Measurements from ENCODE around the gene CCZ1B.
"Not testable (repeated sequence)": the region's sequence is repeated elsewhere in the genome, so short reads cannot be mapped to it uniquely, and the experiment has no call there.

The CCZ1B gene

DNA sequence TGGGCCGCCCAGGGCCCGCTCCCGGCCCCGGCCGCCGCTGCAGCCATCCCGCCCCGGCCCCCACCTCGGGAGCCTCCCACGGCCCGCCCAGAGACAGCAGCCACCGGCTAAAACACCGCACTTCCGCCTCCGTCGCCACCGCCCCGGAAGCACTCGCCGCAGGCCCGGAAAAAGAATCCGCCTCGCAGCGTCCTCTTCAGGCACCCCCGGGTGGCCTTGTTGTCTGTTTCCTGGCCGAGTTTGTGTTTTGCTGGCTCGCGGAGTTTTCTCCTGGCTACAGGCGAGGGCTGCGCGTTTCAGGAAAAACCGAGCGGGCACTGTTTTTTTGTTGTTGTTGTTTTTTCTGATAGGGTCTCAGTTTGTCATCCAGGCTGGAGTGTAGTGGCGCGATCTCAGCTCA, at the start of gene CCZ1B:
Gene CCZ1B, minus strand, starts transcription at position 125 of the 400 bp plus-strand sequence. Its CDS starts 78 bp downstream, at position 47.
- peak; percentile 78 for DNase-seq (ENCODE audit: low spot score)

DNA sequence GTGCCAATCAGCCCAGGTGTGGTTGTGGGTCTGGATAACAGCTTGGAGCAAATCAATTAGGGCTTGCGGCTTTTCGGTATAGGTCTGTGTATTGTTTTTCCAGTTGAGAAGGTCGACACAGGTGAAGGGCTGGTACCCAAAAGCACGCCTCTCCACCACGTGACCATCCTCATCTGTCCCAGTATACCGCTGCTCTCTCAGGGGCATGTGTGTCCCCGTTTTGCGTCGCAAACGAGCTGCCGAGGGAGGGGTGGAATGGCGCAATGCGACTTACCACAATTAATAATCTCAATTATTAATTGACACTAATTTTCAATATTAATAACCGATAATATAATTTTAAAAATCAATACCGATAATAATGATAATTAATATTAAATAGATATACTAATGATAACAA, 48.9 kb upstream of the CCZ1B start:
- not testable (repeated sequence) for DNase-seq (ENCODE audit: low spot score)

DNA sequence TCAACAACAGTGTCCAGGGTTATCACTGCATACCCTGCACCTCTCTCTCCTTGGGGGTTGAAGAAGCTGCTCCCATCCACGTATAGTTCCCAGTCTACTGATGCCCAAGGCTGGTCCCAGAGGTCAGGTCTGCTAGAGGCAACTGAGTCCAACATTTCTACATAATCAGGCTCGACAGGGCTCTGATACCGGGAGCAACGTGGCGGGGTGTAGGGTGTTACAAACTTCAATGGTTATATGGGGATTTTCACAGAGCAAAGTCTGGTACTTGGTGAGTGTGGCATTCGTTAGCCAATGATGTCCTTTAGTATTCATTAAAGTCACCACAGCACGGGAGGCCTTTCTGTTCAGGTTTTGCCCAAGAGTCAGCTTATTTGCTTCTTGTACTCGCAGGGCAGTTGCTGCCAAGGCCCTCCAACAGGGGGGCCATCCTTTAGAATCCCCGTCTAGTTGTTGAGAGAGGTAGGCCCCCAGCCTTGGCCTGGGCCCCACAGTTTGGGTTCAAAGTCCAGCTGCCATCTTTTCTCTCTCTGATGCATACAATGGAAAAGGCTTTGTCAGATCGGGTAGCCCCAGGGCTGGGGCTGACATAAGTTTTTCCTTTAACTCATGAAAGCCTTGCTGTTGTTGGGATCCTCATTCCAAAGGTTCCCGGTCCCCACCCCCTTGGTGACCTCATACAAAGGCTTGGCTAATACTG, 46.3 kb upstream of the CCZ1B start:
- not testable (repeated sequence) for DNase-seq (ENCODE audit: low spot score)

GRCh38 chr7:6871421-6872144, 45.5 kb upstream of the CCZ1B start:
- peak; percentile 22 for DNase-seq (ENCODE audit: low spot score)

DNA sequence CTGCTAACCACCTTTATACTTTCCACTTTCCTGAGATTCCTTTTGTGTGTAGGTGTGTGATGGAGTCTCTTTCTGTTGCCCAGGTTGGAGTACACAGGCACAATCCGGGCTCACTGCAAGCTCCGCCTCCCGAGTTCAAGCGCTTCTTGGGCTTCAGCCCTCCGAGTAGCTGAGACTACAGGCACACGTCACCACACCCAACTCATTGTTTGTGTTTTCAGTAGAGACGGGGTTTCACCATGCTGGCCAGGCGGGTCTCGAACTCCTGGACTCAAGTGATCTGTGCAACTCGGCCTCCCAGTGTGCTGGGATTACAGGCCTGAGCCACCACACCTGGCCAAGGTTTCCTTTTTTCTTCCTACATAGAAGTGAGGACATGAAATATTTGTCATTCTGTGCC, 38.7 kb upstream of the CCZ1B start:
- not testable (repeated sequence) for DNase-seq (ENCODE audit: low spot score)

GRCh38 chr7:6864188-6864587, 38.1 kb upstream of the CCZ1B start:
- DNase-seq (ENCODE audit: low spot score) = not testable (repeated sequence)

DNA sequence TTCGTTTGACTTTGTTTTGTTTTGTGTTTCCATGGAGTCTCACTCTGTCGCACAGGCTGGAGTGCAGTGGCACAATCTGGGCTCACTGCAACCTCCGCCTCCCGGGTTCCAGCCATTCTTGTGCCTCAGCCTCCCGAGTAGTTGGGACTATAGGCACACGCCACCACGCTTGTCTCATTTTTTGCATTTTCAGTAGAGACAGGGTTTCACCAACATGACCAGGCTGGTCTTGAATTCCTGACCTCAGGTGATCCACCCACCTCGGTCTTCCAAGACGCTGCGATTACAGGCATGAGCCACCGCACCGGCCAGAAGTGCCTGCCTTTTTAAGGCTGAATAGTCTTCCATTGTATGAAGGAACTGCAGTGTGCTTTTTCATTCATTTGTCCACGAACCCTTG, 36.8 kb upstream of the CCZ1B start:
- DNase-seq (ENCODE audit: low spot score) = not testable (repeated sequence)

DNA sequence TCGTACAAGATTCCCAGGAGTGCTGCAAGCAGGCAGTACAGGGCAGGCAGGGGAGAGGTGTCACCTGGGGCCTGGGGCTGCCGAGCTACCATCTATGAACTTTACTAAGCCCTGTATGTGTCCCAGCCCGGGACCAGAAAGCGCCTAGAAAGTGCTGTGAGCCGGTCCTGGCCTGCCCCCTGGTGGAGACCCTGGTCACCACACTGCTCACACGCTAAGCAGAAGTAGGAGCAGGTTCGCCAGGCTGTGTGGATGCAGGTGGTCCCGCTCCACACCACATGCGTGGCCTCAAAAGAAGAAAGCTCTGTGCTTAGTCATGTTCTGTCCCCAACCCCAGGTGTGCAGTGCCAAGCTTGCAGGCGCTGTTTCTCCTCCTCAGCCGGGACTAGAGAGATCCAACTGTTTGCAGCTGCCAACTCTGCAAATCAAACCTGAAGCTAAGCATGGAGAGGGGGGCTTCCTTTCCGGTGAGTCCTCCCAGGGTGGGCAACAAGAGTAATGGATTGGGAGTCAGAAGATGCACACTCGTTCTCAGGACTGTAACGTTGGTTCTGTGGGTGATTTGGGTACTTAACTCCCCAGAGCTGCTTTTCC, 31.7 kb upstream of the CCZ1B start:
- DNase-seq (ENCODE audit: low spot score) = peak; percentile 45

DNA sequence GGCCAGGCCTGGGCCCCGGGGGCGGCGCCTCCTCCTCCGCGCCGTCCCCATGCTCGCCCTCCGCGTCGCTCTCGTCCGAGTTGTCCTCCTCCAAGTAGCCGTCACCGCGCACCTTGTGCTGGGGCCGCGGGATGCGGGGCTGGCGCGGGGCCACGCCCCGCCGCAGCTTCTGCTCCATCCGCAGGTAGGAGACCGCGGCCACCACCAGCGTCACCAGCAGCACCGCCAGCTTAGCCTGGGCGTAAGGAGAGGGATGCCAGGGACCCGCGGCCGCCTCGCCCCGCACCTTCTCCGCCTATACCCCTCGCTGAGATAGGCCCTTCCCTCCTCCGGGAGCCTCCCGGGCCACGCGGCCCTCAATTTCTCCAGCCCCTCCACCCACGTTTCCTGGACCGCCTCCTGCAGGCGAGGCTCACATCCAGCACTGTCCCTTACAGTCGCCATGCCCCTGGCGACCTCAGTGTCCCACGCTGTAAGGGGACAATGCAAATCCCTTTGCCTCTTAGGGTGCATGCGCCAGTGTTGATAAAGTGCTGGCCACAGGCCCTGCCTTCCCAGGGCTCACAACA, 29.6 kb upstream of the CCZ1B start:
- DNase-seq (ENCODE audit: low spot score) = not testable (repeated sequence)

DNA sequence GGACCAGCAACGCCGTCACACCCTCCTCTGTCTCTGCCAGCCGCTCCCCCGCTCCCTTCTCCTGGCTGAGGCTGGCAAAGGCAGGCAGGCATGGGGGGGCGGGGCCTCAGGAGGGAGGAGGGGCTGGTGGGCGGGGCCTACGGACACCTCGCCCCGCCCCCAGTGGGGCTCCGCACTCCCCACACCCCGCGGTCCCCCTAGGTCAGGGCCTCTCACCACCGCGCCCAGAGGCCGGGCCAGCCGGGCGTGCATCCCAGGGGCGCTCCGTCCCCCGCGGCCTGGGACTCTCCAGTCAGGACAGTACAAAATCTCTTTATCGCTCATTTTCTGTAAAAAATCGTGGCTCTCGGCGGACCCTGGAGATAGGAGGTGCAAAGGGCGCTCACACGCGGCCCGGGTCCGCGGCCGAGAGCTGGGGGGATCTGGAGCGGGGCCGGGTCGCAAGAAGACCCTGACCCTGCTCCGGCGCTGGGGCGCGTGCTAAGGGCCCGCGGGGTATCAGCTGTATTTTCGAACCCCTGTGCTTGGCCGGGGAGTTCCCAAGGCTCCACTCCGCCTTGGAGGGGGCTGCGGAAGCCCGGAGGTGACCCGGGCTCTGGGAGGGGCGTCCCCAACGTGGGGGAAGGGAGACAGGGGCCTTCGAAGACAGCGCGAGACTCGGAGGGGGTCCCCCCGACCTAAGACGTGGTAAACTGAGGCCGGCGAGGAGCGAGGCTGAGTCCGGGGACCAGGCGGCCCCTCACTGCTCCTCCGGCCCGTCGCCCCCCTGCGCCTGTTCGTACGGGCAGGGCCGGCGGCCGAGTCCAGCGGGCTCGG, 28.9 kb upstream of the CCZ1B start:
- DNase-seq (ENCODE audit: low spot score) = not testable (repeated sequence)

DNA sequence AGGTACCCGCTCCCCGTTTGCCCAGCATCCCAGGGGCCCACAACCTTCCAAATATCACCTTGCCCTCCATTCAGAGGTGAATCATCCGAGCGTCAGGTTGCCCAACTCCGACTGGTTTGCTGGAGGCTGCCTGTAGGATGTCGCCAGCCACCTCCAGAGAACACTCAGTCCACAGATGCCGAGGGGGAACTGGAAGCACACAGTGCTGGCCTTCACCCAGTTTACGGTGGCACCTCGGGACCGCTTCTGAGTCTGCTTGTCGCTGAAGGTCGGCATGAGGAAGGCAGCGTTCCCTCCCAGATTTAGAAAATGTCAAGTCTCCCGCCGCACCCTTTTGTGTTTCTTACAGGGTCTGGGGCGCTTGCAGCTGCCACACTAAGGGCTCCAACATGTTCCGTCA, 27.6 kb upstream of the CCZ1B start:
- DNase-seq (ENCODE audit: low spot score) = not testable (repeated sequence)

- DNase-seq (ENCODE audit: low spot score) = not testable (repeated sequence)
These were observed 23.1 kb upstream of the CCZ1B start for GRCh38 chr7:6849127-6849526.

GRCh38 chr7:6847751-6848150, 21.7 kb upstream of the CCZ1B start:
- DNase-seq (ENCODE audit: low spot score) = not testable (repeated sequence)

DNA sequence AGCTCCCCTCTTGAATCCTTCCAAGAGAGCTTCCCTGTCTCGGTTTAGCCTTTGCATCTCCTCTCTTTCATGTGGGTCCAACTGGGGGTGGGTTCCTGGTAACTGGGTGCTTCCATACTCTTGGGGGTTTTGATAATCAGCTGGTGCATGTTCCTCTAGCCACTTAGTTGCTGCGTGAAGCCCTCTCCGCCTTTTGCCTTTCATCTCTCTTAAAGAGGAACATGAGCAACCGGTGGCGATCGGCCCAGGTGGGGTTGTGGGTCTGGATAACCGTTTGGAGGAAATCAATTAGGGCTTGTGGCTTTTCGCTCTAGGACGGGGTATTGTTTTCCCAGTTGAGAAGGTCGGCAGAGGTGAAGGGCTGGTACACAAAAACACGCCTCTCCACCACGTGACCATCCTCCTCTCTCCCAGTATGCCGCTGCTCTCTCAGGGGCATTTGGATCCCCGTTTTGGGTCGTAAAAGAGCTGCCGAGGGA, 19.9 kb upstream of the CCZ1B start:
- DNase-seq (ENCODE audit: low spot score) = not testable (repeated sequence)

- DNase-seq (ENCODE audit: low spot score) = not testable (repeated sequence)
These were observed 17.6 kb upstream of the CCZ1B start for GRCh38 chr7:6843654-6844053.

- DNase-seq (ENCODE audit: low spot score) = not testable (repeated sequence)
These were observed 17.0 kb upstream of the CCZ1B start for GRCh38 chr7:6843092-6843491.

DNA sequence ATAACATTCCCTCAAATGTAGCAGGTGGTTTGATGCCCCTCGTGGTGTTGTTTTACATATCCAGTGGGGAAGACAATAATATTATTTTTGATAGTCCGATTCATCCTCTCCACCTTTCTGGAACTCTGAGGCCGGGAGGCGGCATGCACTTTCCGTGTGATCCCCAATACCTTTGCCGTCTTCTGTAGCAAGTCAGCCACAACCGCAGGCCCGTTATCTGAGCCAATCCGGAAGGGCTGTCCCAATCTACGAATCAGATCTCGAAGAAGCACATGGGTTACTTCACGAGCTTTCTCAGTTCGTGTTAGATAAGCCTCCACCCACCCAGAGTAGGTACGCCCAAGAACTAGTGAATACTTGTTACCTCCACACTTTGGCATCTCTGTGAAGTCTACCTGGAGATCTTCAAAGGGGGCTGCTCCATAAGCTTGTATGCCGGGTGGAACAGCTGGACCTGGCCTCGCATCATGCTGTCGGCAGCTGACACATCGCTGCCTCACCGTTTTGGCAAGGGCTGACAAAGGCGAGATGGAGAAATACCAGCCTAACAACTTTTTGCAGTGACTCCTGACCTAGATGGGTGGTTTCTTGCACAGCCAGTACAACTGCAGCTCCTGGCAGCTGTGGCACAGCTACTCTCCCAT, 16.3 kb upstream of the CCZ1B start:
- DNase-seq (ENCODE audit: low spot score) = not testable (repeated sequence)

DNA sequence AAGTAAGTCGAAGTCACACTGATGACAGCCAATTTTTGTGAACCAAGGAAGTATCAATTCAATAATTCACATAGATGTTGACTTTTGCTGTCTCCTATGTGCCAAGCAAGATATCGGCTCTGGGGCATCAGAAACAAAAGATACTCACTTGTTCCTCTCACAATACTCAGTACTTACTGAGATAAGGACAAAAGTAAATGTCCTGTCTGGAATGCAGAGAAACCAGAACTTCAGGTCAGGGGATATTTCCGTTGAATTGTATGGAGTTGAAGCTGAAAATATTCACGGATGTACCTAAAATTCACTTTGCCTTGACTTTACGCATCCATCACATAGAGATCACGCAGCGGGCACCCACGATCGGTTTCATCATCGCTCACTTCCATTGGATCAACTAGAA, 11.0 kb upstream of the CCZ1B start:
- DNase-seq (ENCODE audit: low spot score) = not testable (repeated sequence)

- DNase-seq (ENCODE audit: low spot score) = not testable (repeated sequence)
These were observed 9.4 kb upstream of the CCZ1B start for GRCh38 chr7:6835521-6835920.

DNA sequence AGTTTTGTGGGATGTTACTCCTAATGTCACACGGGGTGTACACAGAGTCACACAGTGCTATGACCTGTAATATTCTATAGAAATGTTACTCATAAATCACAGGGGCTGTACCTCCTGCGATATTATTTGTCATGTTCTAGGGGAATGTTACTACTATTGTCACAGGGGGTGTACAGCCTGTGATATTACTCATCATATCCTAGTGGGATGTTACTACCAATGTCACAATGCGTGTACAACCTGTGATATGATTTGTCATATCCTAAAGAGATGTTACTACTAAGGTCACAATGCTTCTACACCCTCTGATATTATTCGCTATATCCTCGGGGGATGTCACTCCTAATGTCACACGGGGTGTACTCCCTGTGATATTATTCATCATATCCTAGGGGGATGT, 7.6 kb upstream of the CCZ1B start:
- no peak for DNase-seq (ENCODE audit: low spot score)
